ENCODE measurements around the gene EPC2. TPM values are rescaled to one million over a fixed set of nuclear protein-coding genes. Genes with fewer than 3 reads are reported as not detected.

The EPC2 gene
- total and polyA plus RNA-seq, 10 of the 15 experiments (the other 5 are each of a cell fraction or from before 2014, with no cell fraction given), result 2.0 to 16.5 (median 10.8) TPM

DNA sequence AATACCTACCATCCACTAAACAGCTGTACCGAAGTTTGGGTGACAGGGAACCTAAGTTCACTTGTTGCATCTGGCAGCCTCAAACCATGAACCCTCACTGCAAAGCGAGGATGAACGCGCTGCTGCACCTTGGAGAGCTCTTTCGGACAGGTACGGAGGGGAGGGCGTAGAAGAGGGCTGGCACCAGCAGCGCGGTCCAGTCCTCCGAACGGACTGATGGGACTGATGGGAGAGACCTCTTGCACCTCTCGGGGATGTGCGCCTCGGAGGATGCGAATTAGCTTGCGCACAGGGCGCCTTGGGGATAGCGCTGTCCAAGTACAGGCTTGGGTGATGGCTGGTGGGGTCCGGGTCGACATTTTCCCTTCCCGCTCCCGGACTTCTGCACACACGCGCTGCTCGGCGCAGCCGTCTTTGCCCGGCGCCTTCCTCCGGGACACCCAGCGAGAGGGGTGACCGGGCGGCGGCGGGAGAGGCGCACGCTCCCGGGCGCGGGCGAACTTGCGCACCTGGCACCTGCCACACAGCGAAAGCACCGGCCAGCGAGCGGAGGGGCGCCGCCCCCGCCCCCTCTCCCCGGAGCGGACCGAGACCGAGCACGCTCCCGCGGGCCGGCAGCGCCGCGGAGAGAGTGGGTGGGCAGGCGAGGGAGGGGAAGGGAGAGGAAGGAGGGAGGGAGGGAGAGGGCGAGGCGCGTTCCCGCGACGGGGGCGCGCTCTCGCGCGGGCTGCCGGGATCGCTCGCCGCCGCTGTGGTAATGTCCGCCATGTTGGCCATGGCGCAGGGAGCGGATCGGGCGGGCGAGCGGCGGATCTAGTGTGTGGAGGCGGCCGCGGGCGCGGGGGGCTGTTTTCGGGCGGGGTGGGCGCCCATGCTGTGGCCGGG, at the start of gene EPC2 (continued):
- TF ChIP-seq, protein P1, sequence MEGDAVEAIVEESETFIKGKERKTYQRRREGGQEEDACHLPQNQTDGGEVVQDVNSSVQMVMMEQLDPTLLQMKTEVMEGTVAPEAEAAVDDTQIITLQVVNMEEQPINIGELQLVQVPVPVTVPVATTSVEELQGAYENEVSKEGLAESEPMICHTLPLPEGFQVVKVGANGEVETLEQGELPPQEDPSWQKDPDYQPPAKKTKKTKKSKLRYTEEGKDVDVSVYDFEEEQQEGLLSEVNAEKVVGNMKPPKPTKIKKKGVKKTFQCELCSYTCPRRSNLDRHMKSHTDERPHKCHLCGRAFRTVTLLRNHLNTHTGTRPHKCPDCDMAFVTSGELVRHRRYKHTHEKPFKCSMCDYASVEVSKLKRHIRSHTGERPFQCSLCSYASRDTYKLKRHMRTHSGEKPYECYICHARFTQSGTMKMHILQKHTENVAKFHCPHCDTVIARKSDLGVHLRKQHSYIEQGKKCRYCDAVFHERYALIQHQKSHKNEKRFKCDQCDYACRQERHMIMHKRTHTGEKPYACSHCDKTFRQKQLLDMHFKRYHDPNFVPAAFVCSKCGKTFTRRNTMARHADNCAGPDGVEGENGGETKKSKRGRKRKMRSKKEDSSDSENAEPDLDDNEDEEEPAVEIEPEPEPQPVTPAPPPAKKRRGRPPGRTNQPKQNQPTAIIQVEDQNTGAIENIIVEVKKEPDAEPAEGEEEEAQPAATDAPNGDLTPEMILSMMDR (IDR thresholded peaks at IDR 0.05 in 2 of 3, conservative IDR thresholded peaks at IDR 0.05 in 1 of 3; ENCODE audit: control insufficient read depth in 2 of 3, extremely low read depth in 1 of 3, insufficient read depth in 1 of 3, low read depth in 3 of 3, low read length in 3 of 3), result no peak
- peak; percentile 89 for TF ChIP-seq HDAC6 (IDR thresholded peaks at IDR 0.05; ENCODE audit: unreplicated experiment)
- TF ChIP-seq ZBTB40 (IDR thresholded peaks at IDR 0.05; ENCODE audit: borderline replicate concordance), result peak; percentile 47; the same call in 1 of the 2 replicates
- TF ChIP-seq, protein P2, sequence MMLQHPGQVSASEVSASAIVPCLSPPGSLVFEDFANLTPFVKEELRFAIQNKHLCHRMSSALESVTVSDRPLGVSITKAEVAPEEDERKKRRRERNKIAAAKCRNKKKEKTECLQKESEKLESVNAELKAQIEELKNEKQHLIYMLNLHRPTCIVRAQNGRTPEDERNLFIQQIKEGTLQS (IDR thresholded peaks at IDR 0.05; ENCODE audit: borderline replicate concordance, extremely low read depth, low read depth, low read length), result no peak
- TF ChIP-seq E2F8 (IDR thresholded peaks at IDR 0.05; ENCODE audit: low read depth, partially characterized antibody), result no peak
- no peak for TF ChIP-seq FOXM1 (IDR thresholded peaks at IDR 0.05; ENCODE audit: low read depth, low read length)
- no peak for TF ChIP-seq MLLT1 (IDR thresholded peaks at IDR 0.05)
- no peak for TF ChIP-seq SREBF2 (IDR thresholded peaks at IDR 0.05; ENCODE audit: low read length)
- TF ChIP-seq SUPT20H (IDR thresholded peaks at IDR 0.05; ENCODE audit: borderline replicate concordance, control insufficient read depth, low read depth, low read length), result no peak
- no peak for TF ChIP-seq ZNF592 (IDR thresholded peaks at IDR 0.05)
- TF ChIP-seq POLR2AphosphoS2 (IDR thresholded peaks at IDR 0.05; ENCODE audit: low read depth, low read length), result no peak
